Parathyroid adenoma (tissue), 2 donors: ENCODE measurements around the gene CCDC85C.

Experiments used
- H2AFZ ChIP-seq: fragments of 300-600 bp; sonication (generic); one replicate; pipeline ENCODE4 v1.7.0; 2017; ENCODE audit warnings: antibody characterized with exemption, mild to moderate bottlenecking
- H3K27ac ChIP-seq: fragments of 300-600 bp; sonication (generic); one replicate; pipeline ENCODE4 v1.7.0; 2017
- H3K27me3 ChIP-seq: fragments of 300-600 bp; sonication (generic); one replicate; pipeline ENCODE4 v1.7.0; 2017; ENCODE audit warnings: low read length; ENCODE audit not compliant: control insufficient read depth, insufficient read depth
- H3K36me3 ChIP-seq: fragments of 300-600 bp; sonication (generic); one replicate; pipeline ENCODE4 v1.7.0; 2017; ENCODE audit warnings: low read length; ENCODE audit not compliant: control insufficient read depth, insufficient read depth
- H3K4me1 ChIP-seq: fragments of 300-600 bp; sonication (generic); one replicate; pipeline ENCODE4 v1.7.0; 2017; ENCODE audit warnings: control low read depth
- H3K4me2 ChIP-seq: fragments of 300-600 bp; sonication (generic); one replicate; pipeline ENCODE4 v1.7.0; 2017; ENCODE audit warnings: low read length
- H3K4me3 ChIP-seq: fragments of 300-600 bp; sonication (generic); one replicate; pipeline ENCODE4 v1.7.0; 2017; ENCODE audit warnings: low read depth, low read length
- H3K79me2 ChIP-seq: fragments of 300-600 bp; sonication (generic); one replicate; pipeline ENCODE4 v1.7.0; 2017; ENCODE audit warnings: control low read depth
- H3K9ac ChIP-seq: fragments of 300-600 bp; sonication (generic); one replicate; pipeline ENCODE4 v1.7.0; 2017; ENCODE audit warnings: mild to moderate bottlenecking
- H3K9me3 ChIP-seq: fragments of 300-600 bp; sonication (generic); one replicate; pipeline ENCODE4 v1.7.0; 2017; ENCODE audit warnings: low read length; ENCODE audit not compliant: control insufficient read depth
- CTCF ChIP-seq: fragments of 300-600 bp; sonication (generic); IDR thresholded peaks from one replicate; pipeline ENCODE4 v1.7.0; 2017; ENCODE audit warnings: antibody characterized with exemption, mild to moderate bottlenecking
- donor health status: primary hyperparathyroidism.

The CCDC85C gene

GRCh38 chr14:99467336-99468078 is 136.5 kb downstream of the CCDC85C start:
- Histone ChIP-seq H3K27me3 (no peaks in the 10 kb centered on the region), H2AFZ (no peak overlapping the region), H3K79me2 (peaks cover 43% of the 10 kb centered on the region), H3K27ac (no peak overlapping the region), H3K9ac (no peak overlapping the region), H3K4me2 (no peak overlapping the region), H3K4me1 (peaks cover 4% of the 10 kb centered on the region), H3K36me3 (no peaks in the 10 kb centered on the region), H3K4me3 (no peak overlapping the region), H3K9me3 (no peaks in the 10 kb centered on the region)
- TF ChIP-seq CTCF: no peak

GRCh38 chr14:99466758-99467157 is 137.2 kb downstream of the CCDC85C start:
- no peak overlapping the region for H3K4me3 ChIP-seq
- H3K36me3 ChIP-seq: no peaks in the 10 kb centered on the region
- no peaks in the 10 kb centered on the region for H3K27me3 ChIP-seq
- H3K9me3 ChIP-seq: no peaks in the 10 kb centered on the region
- no peak overlapping the region for H3K9ac ChIP-seq
- peaks cover 4% of the 10 kb centered on the region for H3K4me1 ChIP-seq
- no peak overlapping the region for H2AFZ ChIP-seq
- H3K4me2 ChIP-seq: no peak overlapping the region
- H3K79me2 ChIP-seq: peaks cover 38% of the 10 kb centered on the region
- no peak for TF ChIP-seq CTCF
- no peak overlapping the region for H3K27ac ChIP-seq

GRCh38 chr14:99465288-99465687 is 138.7 kb downstream of the CCDC85C start:
- Histone ChIP-seq H2AFZ (no peak overlapping the region), H3K4me1 (peaks cover 4% of the 10 kb centered on the region), H3K27ac (no peak overlapping the region), H3K79me2 (peaks cover 25% of the 10 kb centered on the region), H3K9me3 (no peaks in the 10 kb centered on the region), H3K9ac (no peak overlapping the region), H3K36me3 (no peaks in the 10 kb centered on the region), H3K27me3 (no peaks in the 10 kb centered on the region), H3K4me3 (no peak overlapping the region), H3K4me2 (no peak overlapping the region)
- TF ChIP-seq CTCF: no peak

- Histone ChIP-seq H3K4me1 (peaks cover 4% of the 10 kb centered on the region), H3K9me3 (no peaks in the 10 kb centered on the region), H3K36me3 (no peaks in the 10 kb centered on the region), H3K27me3 (no peaks in the 10 kb centered on the region), H3K27ac (no peak overlapping the region), H3K9ac (no peak overlapping the region), H3K79me2 (peaks cover 16% of the 10 kb centered on the region), H2AFZ (no peak overlapping the region), H3K4me3 (no peak overlapping the region), H3K4me2 (no peak overlapping the region)
- no peak for TF ChIP-seq CTCF
These were observed 140.0 kb downstream of the CCDC85C start for GRCh38 chr14:99463974-99464373.

GRCh38 chr14:99462210-99462609 is 141.8 kb downstream of the CCDC85C start:
- Histone ChIP-seq H3K9ac (no peak overlapping the region), H3K36me3 (no peaks in the 10 kb centered on the region), H3K27ac (no peak overlapping the region), H3K4me1 (no peaks in the 10 kb centered on the region), H3K79me2 (peaks cover 9% of the 10 kb centered on the region), H3K9me3 (no peaks in the 10 kb centered on the region), H3K4me3 (no peak overlapping the region), H3K4me2 (no peak overlapping the region), H3K27me3 (no peaks in the 10 kb centered on the region), H2AFZ (no peak overlapping the region)
- TF ChIP-seq CTCF: no peak
